HepG2 (cell line): ENCODE results near the gene SAMD13. TPM values are rescaled to one million over a fixed set of nuclear protein-coding genes. Genes with fewer than 3 reads are reported as not detected.

Experiments used
- ATAC-seq: fragments of 200-7000 bp; cut with Tn5 transposase; 3 replicates; pipeline ENCODE4 v1.9.1; 2020; ENCODE audit warnings: mild to moderate bottlenecking, moderate library complexity
- BruUV-seq: library from RNA; stranded (reverse); fragments of 400-500 nt; replicated peaks from 2 replicates; lab custom pipeline; 2021; lab: Mats Ljungman, UMichigan
- CTCF ChIA-PET: fragments of 300-600 bp; formaldehyde crosslinking; extraction: SDS; loops from one replicate; lab custom pipeline; 2021; ENCODE audit warnings: low total read pairs, inconsistent platforms, low intra/inter-chr PET ratio; lab: Yijun Ruan, JAX
- POLR2A ChIA-PET: fragments of 350-600 bp; sonication (Branson Sonifier 250); formaldehyde crosslinking; loops from one replicate; lab custom pipeline; 2020; ENCODE audit warnings: antibody characterized with exemption, inconsistent platforms; lab: Yijun Ruan, JAX
- DNase-seq: peaks from one replicate; pipeline ENCODE4 v3.0.0-alpha.2; 2015; ENCODE audit warnings: low spot score
- FAIRE-seq: peaks from 3 replicates; lab custom pipeline; 2011; peaks lifted over from hg19 to GRCh38; lab: Jason Lieb, UNC
- H2AFZ ChIP-seq: one replicate; pipeline ENCODE4 v1.6.1; 2011; ENCODE audit warnings: low read length, inconsistent platforms
- H3K27ac ChIP-seq: fragments of 300-600 bp; 3 replicates; pipeline ENCODE4 v1.8.0; 2011; ENCODE audit warnings: mixed run types, mild to moderate bottlenecking, mixed read lengths, low read length, inconsistent platforms; ENCODE audit not compliant: insufficient read depth; ENCODE audit errors: extremely low read length
- H3K27me3 ChIP-seq, 2 experiments: fragments of 200-600 bp in 1 of 2; 2 replicates in 1 of 2; 3 replicates in 1 of 2; pipeline versions ENCODE4 v1.6.0 to v1.8.0; 2011; ENCODE audit warnings: low read length in 2 of 2, mild to moderate bottlenecking in 2 of 2, moderate library complexity in 2 of 2, inconsistent platforms in 1 of 2; ENCODE audit not compliant: insufficient read depth in 2 of 2, control insufficient read depth in 1 of 2
- H3K36me3 ChIP-seq, 2 experiments: fragments of 200-600 bp in 1 of 2; replicated peaks in 1 of 2; 2 replicates in 1 of 2; 3 replicates in 1 of 2; pipeline versions ENCODE4 v1.5.1 to v1.8.0; 2011; ENCODE audit warnings: low read length in 2 of 2, inconsistent platforms in 1 of 2; ENCODE audit not compliant: insufficient read depth in 2 of 2, control insufficient read depth in 1 of 2
- H3K4me1 ChIP-seq: 2 replicates; pipeline ENCODE4 v1.5.1; 2012; ENCODE audit warnings: low read length, inconsistent platforms; ENCODE audit not compliant: insufficient read depth
- H3K4me2 ChIP-seq: 2 replicates; pipeline ENCODE4 v1.6.0; 2011; ENCODE audit warnings: low read depth, low read length, inconsistent platforms
- H3K4me3 ChIP-seq, 3 experiments: fragments of 200-600 bp in 1 of 3; sonication (generic), shearing (Covaris generic) in 1 of 3; replicated peaks in 1 of 3; 2 replicates each; pipeline ENCODE4 v1.5.1; 2011 to 2016; ENCODE audit warnings: low read length in 3 of 3, inconsistent platforms in 2 of 3, low read depth in 2 of 3, mild to moderate bottlenecking in 2 of 3, control low read depth in 1 of 3, mixed read lengths in 1 of 3; ENCODE audit not compliant: insufficient read depth in 1 of 3
- H3K79me2 ChIP-seq: one replicate; pipeline ENCODE4 v1.6.1; 2011; ENCODE audit warnings: low read length, inconsistent platforms; ENCODE audit not compliant: insufficient read depth
- H3K9ac ChIP-seq: 2 replicates; pipeline ENCODE4 v1.6.0; 2011; ENCODE audit warnings: mild to moderate bottlenecking, low read depth, low read length, inconsistent platforms; ENCODE audit not compliant: insufficient read depth
- H3K9me3 ChIP-seq: 2 replicates; pipeline ENCODE4 v1.5.1; 2012; ENCODE audit warnings: mild to moderate bottlenecking, low read length
- H4K20me1 ChIP-seq: 2 replicates; pipeline ENCODE4 v1.6.0; 2011; ENCODE audit warnings: inconsistent platforms, mild to moderate bottlenecking, low read length, moderate library complexity; ENCODE audit not compliant: insufficient read depth
- PCBP1 ChIP-seq: fragments of 200-400 bp; formaldehyde crosslinking; IDR thresholded peaks from 2 replicates; pipeline ENCODE4 v1.6.1; 2017; ENCODE audit warnings: mild to moderate bottlenecking, low read depth, low read length, borderline replicate concordance
- RCOR2 ChIP-seq: IDR thresholded peaks from 2 replicates; pipeline ENCODE4 v1.6.1; 2016; ENCODE audit warnings: missing biosample characterization, missing genetic modification reagents
- UBTF ChIP-seq: sonication (generic); formaldehyde crosslinking; IDR thresholded peaks from 2 replicates; pipeline ENCODE4 v1.4.0; 2020; ENCODE audit warnings: mild to moderate bottlenecking, missing genetic modification reagents
- ZFAT ChIP-seq: sonication (generic); formaldehyde crosslinking; conservative IDR thresholded peaks from 2 replicates; pipeline ENCODE4 v1.8.1; 2023; ENCODE audit warnings: missing genetic modification reagents, inconsistent platforms
- ZFP82 ChIP-seq: sonication (generic); formaldehyde crosslinking; IDR thresholded peaks from 2 replicates; pipeline ENCODE4 v1.5.1; 2020; ENCODE audit warnings: mild to moderate bottlenecking, missing genetic modification reagents, borderline replicate concordance
- ZNF367 ChIP-seq: sonication (generic); formaldehyde crosslinking; IDR thresholded peaks from 2 replicates; pipeline ENCODE4 v1.4.0; 2020; ENCODE audit warnings: missing genetic modification reagents, borderline replicate concordance
- ZNF660 ChIP-seq: sonication (generic); formaldehyde crosslinking; IDR thresholded peaks from 2 replicates; pipeline ENCODE4 v1.5.1; 2020; ENCODE audit warnings: mild to moderate bottlenecking, low read depth, missing genetic modification reagents, borderline replicate concordance
- WGBS: methylation state at CpG from one replicate; pipeline ENCODE4 v1.1.6; 2017; ENCODE audit warnings: low lambda C conversion rate; 5-methylcytosine and 5-hydroxymethylcytosine counted together
- in situ Hi-C: cut with HindIII; loops from 2 replicates; pipeline ENCODE4 v1.10.0; 2017; ENCODE audit warnings: low pct_unique_long_range_greater_than_20kb; ENCODE audit not compliant: extremely low pct_ligation_motif_present
- intact Hi-C: fragments of 100-400 bp; cut with micrococcal nuclease; formaldehyde crosslinking; loops from one replicate; pipeline ENCODE4 v1.10.0; 2022; ENCODE audit not compliant: unreplicated experiment
- polyA plus RNA-seq, 8 experiments: library from polyadenylated mRNA; depleted of rRNA in 3 of 8; stranded (reverse) in 7 of 8; unstranded in 1 of 8; fragments of >200 nt; fragmentation: Illumina TruSeq in 4 of 8; extraction: Trizol in 4 of 8; gene quantifications; 2 replicates each; pipeline versions ENCODE4 v1.2.1 to v1.2.3, GENCODE V29; 2011 to 2016; ENCODE audit warnings: low read depth in 4 of 8, missing spikeins in 1 of 8, mixed read lengths in 1 of 8; ENCODE audit not compliant: insufficient read depth in 1 of 8
- total RNA-seq, 5 experiments: library from RNA; depleted of rRNA; stranded (reverse); fragments of >200 nt; fragmentation: Illumina TruSeq; extraction: Trizol; gene quantifications; 2 replicates each; pipeline ENCODE4 v1.2.3, GENCODE V29; 2016; ENCODE audit warnings: low read depth in 1 of 5
- TF ChIP-seq, protein P1 (sequence below): sonication (generic); formaldehyde crosslinking; IDR thresholded peaks from 2 replicates; pipeline ENCODE4 v1.8.0; 2022; ENCODE audit warnings: mild to moderate bottlenecking, missing genetic modification reagents

Gene SAMD13
- total and polyA plus RNA-seq, 2 of the 13 experiments (the other 11 are each of a cell fraction or from before 2014, with no cell fraction given), result 0.09 to 0.18 TPM

DNA sequence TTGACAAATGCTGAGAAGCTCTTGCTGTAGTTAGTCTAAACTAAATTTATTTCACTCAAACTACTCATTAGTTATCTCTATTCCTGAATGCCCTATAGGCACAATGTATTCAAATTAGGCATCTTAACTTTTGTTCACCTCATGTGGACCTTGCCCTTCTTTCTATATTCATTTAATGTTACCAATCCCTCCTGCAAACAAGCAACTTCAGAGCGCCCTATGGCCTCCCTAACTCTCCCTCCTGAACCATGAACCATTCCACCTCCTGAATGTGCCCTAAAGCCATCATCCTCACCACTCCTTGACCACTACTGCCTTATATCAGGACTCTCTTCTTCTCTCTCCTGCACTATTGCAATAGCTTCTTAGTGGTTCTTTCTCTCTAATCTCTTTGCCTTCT, 34.8 kb upstream of the SAMD13 start:
- Histone ChIP-seq H3K4me1 (peaks cover 7% of the 10 kb centered on the region; the same call in 1 of the 2 replicates), H3K4me3 (no peak overlapping the region), H3K27ac (no peak overlapping the region), H3K27me3 (no peaks in the 10 kb centered on the region), H3K9me3 (no peaks in the 10 kb centered on the region), H4K20me1 (no peaks in the 10 kb centered on the region), H3K36me3 (no peaks in the 10 kb centered on the region), H3K4me2 (no peak overlapping the region), H3K79me2 (no peaks in the 10 kb centered on the region), H3K9ac (no peak overlapping the region), H2AFZ (no peak overlapping the region)
- in situ Hi-C loops, result no loop called here
- no peak for FAIRE-seq
- intact Hi-C loops, result no loop called here
- no TSS peak for BruUV-seq
- ATAC-seq, result no peak
- CTCF ChIA-PET, result no interaction called here
- DNase-seq, result no peak
- TF ChIP-seq ZFAT (CRISPR knock-in tag), result no peak
- no peak for TF ChIP-seq ZNF660 (CRISPR knock-in tag)
- TF ChIP-seq, protein P1, sequence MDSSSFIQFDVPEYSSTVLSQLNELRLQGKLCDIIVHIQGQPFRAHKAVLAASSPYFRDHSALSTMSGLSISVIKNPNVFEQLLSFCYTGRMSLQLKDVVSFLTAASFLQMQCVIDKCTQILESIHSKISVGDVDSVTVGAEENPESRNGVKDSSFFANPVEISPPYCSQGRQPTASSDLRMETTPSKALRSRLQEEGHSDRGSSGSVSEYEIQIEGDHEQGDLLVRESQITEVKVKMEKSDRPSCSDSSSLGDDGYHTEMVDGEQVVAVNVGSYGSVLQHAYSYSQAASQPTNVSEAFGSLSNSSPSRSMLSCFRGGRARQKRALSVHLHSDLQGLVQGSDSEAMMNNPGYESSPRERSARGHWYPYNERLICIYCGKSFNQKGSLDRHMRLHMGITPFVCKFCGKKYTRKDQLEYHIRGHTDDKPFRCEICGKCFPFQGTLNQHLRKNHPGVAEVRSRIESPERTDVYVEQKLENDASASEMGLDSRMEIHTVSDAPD, result no peak
- no peak for TF ChIP-seq UBTF (CRISPR knock-in tag)
- TF ChIP-seq ZFP82 (CRISPR knock-in tag), result no peak
- no peak for TF ChIP-seq ZNF367 (CRISPR knock-in tag)
- TF ChIP-seq RCOR2, result no peak
- no peak for TF ChIP-seq PCBP1
- POLR2A ChIA-PET, result no interaction called here
- 0% methylated on average over 1 of the region's 1 CpG for WGBS
